SU-DHL-6 (cell line): Measurements from ENCODE around the gene EFEMP1.

Experiments
- H2AFZ ChIP-seq: fragments of 200-600 bp; sonication (generic); 2 replicates; pipeline ENCODE4 v1.6.1; 2014; ENCODE audit warnings: low read depth, mild to moderate bottlenecking, moderate library complexity, mixed read lengths, antibody characterized with exemption, low read length; ENCODE audit not compliant: severe bottlenecking
- H3F3A ChIP-seq: fragments of 200-600 bp; shearing (Covaris generic); 2 replicates; pipeline ENCODE4 v1.6.0; 2016; ENCODE audit warnings: antibody characterized with exemption, mild to moderate bottlenecking; ENCODE audit not compliant: insufficient read depth
- H3K27ac ChIP-seq: fragments of 200-600 bp; sonication (generic); 2 replicates; pipeline ENCODE4 v1.5.1; 2016; ENCODE audit warnings: low read depth, mild to moderate bottlenecking, low read length, moderate library complexity, mixed read lengths
- H3K27me3 ChIP-seq: fragments of 200-600 bp; sonication (generic), shearing (Covaris generic); 2 replicates; pipeline ENCODE4 v1.6.0; 2014; ENCODE audit warnings: mild to moderate bottlenecking, low read length
- H3K36me3 ChIP-seq: fragments of 200-600 bp; sonication (generic); 2 replicates; pipeline ENCODE4 v1.6.1; 2014; ENCODE audit warnings: mild to moderate bottlenecking, low read length, mixed read lengths
- H3K4me2 ChIP-seq: fragments of 300-600, 200-600 bp; shearing (Covaris generic), sonication (generic); 2 replicates; pipeline ENCODE4 v1.6.0; 2014; ENCODE audit warnings: low read length, low read depth, mild to moderate bottlenecking; ENCODE audit not compliant: poor library complexity, severe bottlenecking
- H3K4me3 ChIP-seq: fragments of 200-600 bp; sonication (generic); 2 replicates; pipeline ENCODE4 v1.5.1; 2014; ENCODE audit warnings: antibody characterized with exemption, low read length, mild to moderate bottlenecking, mixed read lengths; ENCODE audit not compliant: insufficient read depth, poor library complexity, severe bottlenecking
- H3K79me2 ChIP-seq: fragments of 200-600 bp; sonication (generic); 2 replicates; pipeline ENCODE4 v1.6.1; 2014; ENCODE audit warnings: mild to moderate bottlenecking, low read length, moderate library complexity; ENCODE audit not compliant: insufficient read depth
- H3K9ac ChIP-seq: fragments of 200-600 bp; sonication (generic); 2 replicates; pipeline ENCODE4 v1.7.0; 2014; ENCODE audit warnings: mild to moderate bottlenecking, low read length
- H3K9me2 ChIP-seq: fragments of 200-600 bp; sonication (generic); replicated peaks from 2 replicates; pipeline ENCODE4 v1.6.1; 2014; ENCODE audit warnings: low read length; ENCODE audit not compliant: insufficient read depth
- H3K9me3 ChIP-seq: fragments of 200-600 bp; sonication (generic); 2 replicates; pipeline ENCODE4 v1.6.1; 2014; ENCODE audit warnings: low read length, mixed read lengths; ENCODE audit not compliant: insufficient read depth
- H4K20me1 ChIP-seq: fragments of 200-600 bp; sonication (generic); 2 replicates; pipeline ENCODE4 v1.6.1; 2014; ENCODE audit warnings: low read depth, mild to moderate bottlenecking, antibody characterized with exemption, low read length, moderate library complexity, mixed read lengths
- EZH2phosphoT487 ChIP-seq: fragments of 200-600 bp; sonication (generic), shearing (Covaris generic); conservative IDR thresholded peaks from 2 replicates; pipeline ENCODE4 v1.6.1; 2018; ENCODE audit warnings: mild to moderate bottlenecking, antibody characterized with exemption, low read length, moderate library complexity, mixed read lengths
- TF ChIP-seq, protein P1 (sequence below): fragments of 200-600 bp; sonication (generic); IDR thresholded peaks from one replicate; pipeline ENCODE4 v1.5.1; 2017; ENCODE audit warnings: antibody characterized with exemption, mild to moderate bottlenecking, low read length, moderate library complexity; ENCODE audit not compliant: insufficient read depth, poor library complexity, severe bottlenecking

Gene EFEMP1

DNA sequence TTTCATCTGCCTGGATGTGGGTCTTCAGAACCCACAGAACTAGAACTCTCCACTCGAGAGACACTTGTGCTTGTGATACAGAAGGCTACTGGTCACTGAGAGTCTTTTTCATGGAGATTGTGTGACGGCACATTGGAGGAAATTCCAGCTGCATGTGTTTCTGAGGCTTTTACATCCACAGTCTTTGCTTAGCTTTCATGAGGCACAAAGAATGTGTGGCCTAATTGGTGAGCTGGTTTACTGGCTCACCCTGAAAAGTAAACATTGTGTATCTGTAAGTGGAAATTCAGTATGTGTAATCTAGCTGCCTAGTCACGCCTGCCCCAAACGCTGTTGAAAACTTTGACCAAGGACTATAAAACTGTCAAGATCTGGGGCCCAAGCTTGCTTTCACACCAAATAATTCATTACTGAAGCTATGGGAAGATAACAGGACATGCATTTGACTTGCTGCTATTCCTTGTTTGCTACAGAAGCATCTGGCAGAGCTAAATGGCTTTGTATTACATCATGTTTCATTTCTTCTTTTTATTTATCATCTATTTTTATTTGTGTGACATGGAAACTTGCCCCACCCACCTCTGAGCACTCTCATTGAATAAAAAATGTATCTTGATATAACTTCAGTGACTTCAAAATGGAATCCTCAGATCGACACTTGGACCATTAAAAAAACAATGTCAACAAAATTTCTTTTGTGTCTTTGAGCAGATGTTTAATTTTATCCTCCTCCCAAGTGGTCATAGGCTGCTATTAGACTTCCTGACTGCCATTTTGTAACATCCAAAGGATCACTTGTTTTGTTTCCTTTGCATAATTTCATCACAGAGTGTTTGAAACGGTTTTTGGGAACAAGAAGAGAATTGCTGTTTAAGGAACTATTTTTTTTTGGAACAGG, 80.2 kb downstream of the EFEMP1 start:
- no peaks in the 10 kb centered on the region for H3K9me2 ChIP-seq
- H3K27me3 ChIP-seq, result no peaks in the 10 kb centered on the region
- no peaks in the 10 kb centered on the region for H3K79me2 ChIP-seq
- no peaks in the 10 kb centered on the region for H3F3A ChIP-seq
- H4K20me1 ChIP-seq, result no peaks in the 10 kb centered on the region
- H3K4me2 ChIP-seq, result no peak overlapping the region
- H2AFZ ChIP-seq, result no peak overlapping the region
- H3K27ac ChIP-seq, result no peak overlapping the region
- H3K9ac ChIP-seq, result no peak overlapping the region
- no peaks in the 10 kb centered on the region for H3K36me3 ChIP-seq
- no peaks in the 10 kb centered on the region for H3K9me3 ChIP-seq
- TF ChIP-seq EZH2phosphoT487, result no peak
- TF ChIP-seq, protein P1, sequence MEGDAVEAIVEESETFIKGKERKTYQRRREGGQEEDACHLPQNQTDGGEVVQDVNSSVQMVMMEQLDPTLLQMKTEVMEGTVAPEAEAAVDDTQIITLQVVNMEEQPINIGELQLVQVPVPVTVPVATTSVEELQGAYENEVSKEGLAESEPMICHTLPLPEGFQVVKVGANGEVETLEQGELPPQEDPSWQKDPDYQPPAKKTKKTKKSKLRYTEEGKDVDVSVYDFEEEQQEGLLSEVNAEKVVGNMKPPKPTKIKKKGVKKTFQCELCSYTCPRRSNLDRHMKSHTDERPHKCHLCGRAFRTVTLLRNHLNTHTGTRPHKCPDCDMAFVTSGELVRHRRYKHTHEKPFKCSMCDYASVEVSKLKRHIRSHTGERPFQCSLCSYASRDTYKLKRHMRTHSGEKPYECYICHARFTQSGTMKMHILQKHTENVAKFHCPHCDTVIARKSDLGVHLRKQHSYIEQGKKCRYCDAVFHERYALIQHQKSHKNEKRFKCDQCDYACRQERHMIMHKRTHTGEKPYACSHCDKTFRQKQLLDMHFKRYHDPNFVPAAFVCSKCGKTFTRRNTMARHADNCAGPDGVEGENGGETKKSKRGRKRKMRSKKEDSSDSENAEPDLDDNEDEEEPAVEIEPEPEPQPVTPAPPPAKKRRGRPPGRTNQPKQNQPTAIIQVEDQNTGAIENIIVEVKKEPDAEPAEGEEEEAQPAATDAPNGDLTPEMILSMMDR, result no peak
- no peak overlapping the region for H3K4me3 ChIP-seq

DNA sequence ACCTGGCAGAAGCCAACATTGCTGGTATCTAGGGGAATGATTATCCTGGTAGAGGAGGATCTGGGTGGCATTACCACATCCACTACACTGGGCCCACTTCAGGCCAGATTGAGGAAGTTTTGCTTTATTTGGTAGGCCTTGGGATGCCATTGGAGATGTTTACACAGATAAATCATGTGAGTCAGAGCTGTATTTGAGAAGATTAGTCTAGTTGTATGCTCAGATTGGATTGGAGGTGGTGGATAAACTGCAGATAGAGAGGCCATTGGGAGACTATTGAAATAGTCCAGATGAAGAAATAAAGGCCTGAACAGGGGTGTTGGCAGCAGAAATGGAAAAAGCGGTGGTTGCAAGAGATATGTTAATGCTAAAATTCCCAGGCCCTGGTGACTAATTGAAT, 81.5 kb downstream of the EFEMP1 start:
- Histone ChIP-seq H3K9ac (no peak overlapping the region), H3K27ac (no peak overlapping the region), H3K36me3 (no peaks in the 10 kb centered on the region), H4K20me1 (no peaks in the 10 kb centered on the region), H3F3A (no peaks in the 10 kb centered on the region), H3K9me2 (no peaks in the 10 kb centered on the region), H3K27me3 (no peaks in the 10 kb centered on the region), H2AFZ (no peak overlapping the region), H3K79me2 (no peaks in the 10 kb centered on the region), H3K4me2 (no peak overlapping the region), H3K9me3 (no peaks in the 10 kb centered on the region), H3K4me3 (no peak overlapping the region)
- no peak for TF ChIP-seq EZH2phosphoT487
- TF ChIP-seq, protein P1, result no peak

DNA sequence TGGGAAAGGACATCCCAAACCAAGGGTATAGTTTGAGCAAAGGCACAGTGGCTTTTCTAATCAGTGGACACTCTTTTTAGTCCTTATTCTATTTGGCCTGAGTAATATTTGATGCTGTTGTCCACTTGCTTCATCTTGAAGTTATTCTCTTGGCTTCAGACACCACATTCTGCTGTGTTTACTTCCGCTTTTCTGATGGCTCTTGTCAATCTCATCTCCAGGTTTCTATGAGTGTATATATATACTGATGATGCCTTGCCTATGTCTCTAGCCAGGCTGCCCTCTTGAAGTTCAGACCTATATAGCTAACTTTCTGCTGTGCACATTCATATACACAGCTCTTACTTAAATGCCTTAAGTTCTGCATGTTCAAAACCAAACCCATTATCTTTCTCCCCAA, 83.1 kb downstream of the EFEMP1 start:
- Histone ChIP-seq H3K27ac (no peak overlapping the region), H3F3A (no peaks in the 10 kb centered on the region), H3K9me2 (no peaks in the 10 kb centered on the region), H3K9ac (no peak overlapping the region), H4K20me1 (no peaks in the 10 kb centered on the region), H3K9me3 (no peaks in the 10 kb centered on the region), H3K79me2 (no peaks in the 10 kb centered on the region), H3K27me3 (no peaks in the 10 kb centered on the region), H2AFZ (no peak overlapping the region), H3K36me3 (no peaks in the 10 kb centered on the region), H3K4me2 (no peak overlapping the region), H3K4me3 (no peak overlapping the region)
- TF ChIP-seq, protein P1, result no peak
- TF ChIP-seq EZH2phosphoT487, result no peak
